ENCODE results near the gene TRAPPC12.
"Not testable (repeated sequence)": the region's sequence is repeated elsewhere in the genome, so short reads cannot be mapped to it uniquely, and the experiment has no call there.

TRAPPC12 gene

DNA sequence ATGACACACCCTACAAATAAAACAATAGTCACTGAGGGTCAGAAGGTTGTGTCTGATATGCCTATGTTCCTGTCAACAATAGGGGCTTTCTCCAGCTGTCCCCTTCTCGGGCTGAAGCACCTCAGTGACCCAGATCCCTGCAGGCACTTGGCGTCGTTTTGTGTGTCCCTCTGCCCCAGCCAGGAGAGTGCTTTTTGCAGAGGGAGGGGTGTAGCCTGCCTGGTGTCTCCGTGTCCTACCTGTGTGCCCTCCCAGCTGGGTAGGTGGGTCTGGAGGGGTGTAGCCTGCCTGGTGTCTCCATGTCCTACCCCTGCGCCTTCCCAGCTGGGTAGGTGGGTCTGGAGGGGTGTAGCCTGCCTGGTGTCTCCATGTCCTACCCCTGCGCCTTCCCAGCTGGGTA, 74.5 kb downstream of the TRAPPC12 start:
- DNase-seq (ENCODE audit: low read depth in 3 of 3) = not testable (repeated sequence)

DNA sequence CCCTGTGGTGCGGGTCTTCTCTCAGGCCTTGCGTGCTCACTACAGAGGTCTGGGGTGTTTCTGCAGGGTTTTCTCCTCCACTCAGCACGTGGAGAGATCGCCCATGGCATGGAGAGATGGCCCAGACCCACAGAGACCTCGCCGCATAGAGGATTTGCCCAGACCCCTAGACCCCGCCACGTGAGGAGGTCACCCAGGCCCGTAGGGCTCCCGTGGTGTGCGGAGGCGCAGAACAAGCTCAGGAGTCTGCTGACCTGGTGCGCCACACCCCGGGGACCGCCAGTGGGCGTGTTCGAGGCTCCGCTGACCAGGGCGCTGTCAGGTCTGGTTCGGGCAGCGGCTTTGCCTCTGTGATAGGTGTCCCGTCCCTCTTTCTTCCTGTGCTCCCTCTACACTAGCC, 75.3 kb downstream of the TRAPPC12 start:
- DNase-seq (ENCODE audit: low read depth in 3 of 3) = no peak

GRCh38 chr2:3456125-3456524, 76.6 kb downstream of the TRAPPC12 start:
- DNase-seq (ENCODE audit: low read depth in 3 of 3) = no peak

GRCh38 chr2:3457524-3458395, 78.3 kb downstream of the TRAPPC12 start:
- no peak for DNase-seq (ENCODE audit: low read depth in 3 of 3)

GRCh38 chr2:3458396-3459184, 79.1 kb downstream of the TRAPPC12 start:
- no peak for DNase-seq (ENCODE audit: low read depth in 3 of 3)

DNA sequence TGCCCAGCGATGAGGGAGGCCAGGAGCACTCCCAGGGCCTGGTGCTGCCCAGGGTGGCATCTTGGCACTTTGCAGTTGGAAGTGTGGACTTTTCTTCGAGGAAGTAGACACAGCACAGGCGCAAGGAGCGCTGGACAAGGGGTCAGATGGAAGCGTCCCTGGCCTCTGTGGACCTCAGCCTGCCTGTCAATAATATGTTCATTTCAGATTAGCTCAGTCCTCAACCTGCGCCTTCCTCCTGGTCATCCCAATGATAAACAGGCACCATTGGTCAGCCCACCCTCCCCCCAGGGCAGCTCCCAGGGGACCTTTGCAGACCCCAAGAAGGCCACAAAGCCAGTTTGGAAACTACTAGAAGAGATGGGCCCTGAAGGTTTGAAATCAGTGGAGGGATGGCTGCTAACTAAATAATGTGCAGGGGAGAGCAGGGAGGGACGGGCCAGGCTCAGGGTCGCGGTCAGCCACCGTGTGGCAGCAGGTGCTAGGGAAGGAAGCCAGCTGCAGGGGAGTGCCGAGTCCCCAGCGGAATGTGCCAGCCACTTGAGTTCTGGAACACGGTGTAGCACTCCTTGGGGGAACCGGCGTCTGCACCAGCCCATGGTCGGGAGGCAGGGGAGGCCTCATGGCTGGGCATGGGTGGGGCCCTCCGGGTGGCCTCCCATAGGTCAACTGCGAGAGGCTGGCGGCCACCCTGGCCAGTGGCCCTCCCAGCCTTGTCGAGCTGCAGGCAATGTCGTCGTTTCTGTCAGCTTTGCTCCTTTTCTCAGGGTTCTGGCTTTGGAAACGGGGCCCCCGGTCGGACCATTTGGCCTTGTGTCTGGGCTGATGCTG, 79.9 kb downstream of the TRAPPC12 start:
- DNase-seq (ENCODE audit: low read depth in 3 of 3) = no peak

GRCh38 chr2:3460156-3460555, 80.7 kb downstream of the TRAPPC12 start:
- no peak for DNase-seq (ENCODE audit: low read depth in 3 of 3)

GRCh38 chr2:3460831-3461800, 81.6 kb downstream of the TRAPPC12 start:
- no peak for DNase-seq (ENCODE audit: low read depth in 3 of 3)

- DNase-seq (ENCODE audit: low read depth in 3 of 3) = peak in 1 of 3 experiments; percentile 22
Observed at GRCh38 chr2:3461801-3462492, 82.5 kb downstream of the TRAPPC12 start.

- no peak for DNase-seq (ENCODE audit: low read depth in 3 of 3)
Observed at GRCh38 chr2:3462493-3463104, 83.1 kb downstream of the TRAPPC12 start.

GRCh38 chr2:3463186-3463835, 83.8 kb downstream of the TRAPPC12 start:
- no peak for DNase-seq (ENCODE audit: low read depth in 3 of 3)

GRCh38 chr2:3463944-3464343, 84.5 kb downstream of the TRAPPC12 start:
- DNase-seq (ENCODE audit: low read depth in 3 of 3) = no peak

DNA sequence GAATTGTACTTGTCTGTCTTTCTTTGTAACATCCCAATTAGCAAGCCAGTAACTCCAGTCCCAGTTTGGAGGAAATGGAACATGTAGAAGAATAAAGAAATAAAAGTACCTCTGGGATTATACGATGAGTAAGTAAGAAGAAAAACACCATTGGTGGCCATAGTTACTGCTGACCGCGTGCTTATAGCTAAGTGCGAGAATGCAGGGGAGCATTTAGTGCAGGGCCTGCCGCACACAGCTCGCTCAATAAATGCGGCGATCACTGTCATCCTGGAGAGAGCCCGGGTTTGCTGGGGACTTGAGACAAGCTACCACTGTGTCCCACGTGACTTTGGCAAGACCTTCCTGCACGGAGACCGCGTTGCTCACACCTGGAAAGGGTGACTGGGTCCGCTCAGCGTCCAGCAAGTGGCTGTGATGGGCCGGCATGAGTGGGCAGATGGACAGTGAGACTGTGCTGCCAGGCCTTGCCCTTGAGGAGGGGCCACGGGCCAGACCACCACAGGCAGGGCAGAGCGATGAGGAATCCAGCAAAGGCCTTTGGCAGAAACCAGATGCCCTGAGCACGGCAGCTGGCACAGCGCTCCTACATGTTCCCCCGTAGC, 85.0 kb downstream of the TRAPPC12 start:
- no peak for DNase-seq (ENCODE audit: low read depth in 3 of 3)

- no peak for DNase-seq (ENCODE audit: low read depth in 3 of 3)
Observed at GRCh38 chr2:3465328-3465727, 85.8 kb downstream of the TRAPPC12 start.

GRCh38 chr2:3465844-3466481, 86.5 kb downstream of the TRAPPC12 start:
- DNase-seq (ENCODE audit: low read depth in 3 of 3) = no peak

DNA sequence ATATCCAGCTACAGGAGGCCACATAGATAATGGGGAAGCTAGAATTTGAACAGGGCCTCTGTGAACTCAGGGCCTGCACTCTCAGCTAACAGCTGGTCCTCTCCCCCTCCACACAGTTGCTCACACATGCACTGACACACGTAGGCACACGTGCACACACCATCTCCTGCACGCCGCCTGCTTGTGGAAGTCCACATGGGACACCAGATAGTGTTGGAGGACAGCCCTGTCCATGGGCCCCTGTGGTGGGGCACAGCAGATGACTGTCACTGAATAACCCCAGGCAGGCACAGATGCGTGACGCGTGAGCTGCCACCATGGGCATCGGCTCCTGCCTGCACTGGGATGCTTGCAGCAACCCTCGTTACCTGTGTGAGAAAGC, 87.0 kb downstream of the TRAPPC12 start:
- DNase-seq (ENCODE audit: low read depth in 3 of 3) = no peak

DNA sequence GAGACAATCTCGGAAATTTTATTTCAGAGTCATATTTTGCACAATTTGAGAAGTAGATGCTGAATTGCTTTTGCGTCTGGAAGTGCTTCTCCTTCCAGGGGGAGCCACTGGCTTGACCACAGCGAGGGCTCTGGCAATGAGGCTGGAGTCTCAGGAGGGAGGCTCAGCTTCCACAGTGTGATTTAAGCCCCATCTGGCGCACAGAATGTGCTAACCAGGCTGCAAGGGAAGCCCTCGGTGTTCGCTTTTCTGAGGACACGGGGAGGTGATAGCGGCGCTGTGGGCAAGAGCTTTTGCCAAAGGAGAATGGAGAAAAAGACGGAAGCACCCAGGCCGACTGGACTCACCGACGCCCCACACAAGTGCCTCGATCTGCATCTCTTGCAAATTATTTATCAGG, 87.5 kb downstream of the TRAPPC12 start:
- DNase-seq (ENCODE audit: low read depth in 3 of 3) = no peak

DNA sequence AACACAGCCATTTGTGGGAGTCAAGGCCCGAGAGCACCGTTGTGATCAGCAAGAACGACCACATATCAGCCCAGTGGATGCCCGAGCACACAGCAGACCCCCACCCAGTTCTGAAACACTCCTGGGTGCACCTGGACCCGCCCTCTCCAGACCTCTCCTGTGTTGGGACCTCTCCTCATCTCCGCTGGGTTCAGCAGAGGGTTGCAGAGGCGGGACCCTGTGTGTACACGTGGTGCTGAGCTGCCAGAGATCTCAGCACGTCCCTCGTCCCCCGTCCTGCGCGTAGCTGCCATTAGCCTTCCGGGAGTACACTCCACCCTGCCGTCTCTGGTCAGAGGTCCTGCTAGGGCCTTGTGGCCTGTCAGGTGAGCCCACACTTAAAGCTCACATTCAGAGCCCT, 88.2 kb downstream of the TRAPPC12 start:
- DNase-seq (ENCODE audit: low read depth in 3 of 3) = no peak
